Sciatic nerve (tissue), 2 donors: Measurements from ENCODE around the gene CACYBP. TPM values are rescaled to one million over a fixed set of nuclear protein-coding genes. Genes with fewer than 3 reads are reported as not detected.
A peak's percentile ranks its signal among the peaks of the same experiment; 100 is the strongest.
"Not testable (repeated sequence)": the region's sequence is repeated elsewhere in the genome, so short reads cannot be mapped to it uniquely, and the experiment has no call there.

Experiments
- ATAC-seq: fragments of 200-7000 bp; cut with Tn5 transposase; one replicate; pipeline ENCODE4 v1.9.1; 2020; ENCODE audit warnings: mild to moderate bottlenecking, moderate library complexity
- DNase-seq: peaks from one replicate; pipeline ENCODE4 v3.0.0-alpha.2; 2020; ENCODE audit warnings: low spot score
- intact Hi-C: fragments of 100-400 bp; cut with DNase I; formaldehyde crosslinking; loops from one replicate; pipeline ENCODE4 v1.14.2; 2022
- total RNA-seq: library from RNA; stranded (reverse); fragmentation: NEBNext Ultra II Directional; extraction: Animal tissue kit (Norgen Biotek cat#: 25700); gene quantifications from one replicate; pipeline ENCODE4 v1.2.1, GENCODE V29; 2021
- donor health status: DM: no; HTN: no; CAD: no.
- donor health status: DM: no; HTN: no; CAD: no.

The CACYBP gene
- total RNA-seq, 1 donor from 2014 or later: 82.2 TPM

GRCh38 chr1:174999216-174999935, 371 bp upstream of the CACYBP start:
- intact Hi-C loops: no loop called here
- DNase-seq: peak; percentile 98
- ATAC-seq: peak; percentile 96

GRCh38 chr1:175000697-175001187, 995 bp downstream of the CACYBP start:
- ATAC-seq: no peak
- no peak for DNase-seq
- intact Hi-C loops: no loop called here

- ATAC-seq (no peak), DNase-seq (no peak)
- intact Hi-C loops: no loop called here
Observed at GRCh38 chr1:175002910-175003517, 3.3 kb downstream of the CACYBP start.

- DNase-seq (no peak), ATAC-seq (no peak)
- intact Hi-C loops: no loop called here
Observed at GRCh38 chr1:175003521-175003920, 3.8 kb downstream of the CACYBP start.

GRCh38 chr1:175005085-175005783, 5.5 kb downstream of the CACYBP start:
- ATAC-seq: no peak
- DNase-seq: no peak
- intact Hi-C loops: no loop called here

GRCh38 chr1:175009532-175009931, 9.8 kb downstream of the CACYBP start:
- ATAC-seq (no peak), DNase-seq (no peak)
- intact Hi-C loops: no loop called here

GRCh38 chr1:175013445-175013844, 13.7 kb downstream of the CACYBP start:
- DNase-seq: no peak
- no peak for ATAC-seq
- intact Hi-C loops: no loop called here

GRCh38 chr1:175015243-175015642, 15.5 kb downstream of the CACYBP start:
- intact Hi-C loops: no loop called here
- ATAC-seq: no peak
- no peak for DNase-seq

GRCh38 chr1:175019524-175019923, 19.8 kb downstream of the CACYBP start:
- ATAC-seq: no peak
- DNase-seq: no peak
- intact Hi-C loops: no loop called here

- ATAC-seq (peak; percentile 100), DNase-seq (peak; percentile 99)
- intact Hi-C loops: no loop called here
Observed at GRCh38 chr1:175023043-175023921, 23.5 kb downstream of the CACYBP start, which contains the start of gene MRPS14. MRPS14 (minus strand) TSS chr1:175023425; CDS start chr1:175023408, 17 bp downstream.

GRCh38 chr1:175023922-175024242, 24.1 kb downstream of the CACYBP start:
- DNase-seq, intact Hi-C loops, ATAC-seq: not testable (repeated sequence)

- ATAC-seq (no peak), DNase-seq (no peak)
- intact Hi-C loops: no loop called here
Observed at GRCh38 chr1:175024773-175025172, 25.0 kb downstream of the CACYBP start.

GRCh38 chr1:175033953-175034352, 34.2 kb downstream of the CACYBP start:
- intact Hi-C loops: loop anchor here (5.0 kb wide), 1 partner anchor 93 kb away; no protein-coding TSS in a partner anchor
- no peak for DNase-seq

GRCh38 chr1:175034775-175035174, 35.0 kb downstream of the CACYBP start:
- intact Hi-C loops: loop anchor here (5.0 kb wide), 1 partner anchor 93 kb away; no protein-coding TSS in a partner anchor
- ATAC-seq (no peak), DNase-seq (no peak)

More at GRCh38 chr1:175033953-175034352, 34.2 kb downstream of the CACYBP start:
- no peak for ATAC-seq

GRCh38 chr1:175035865-175036264, 36.1 kb downstream of the CACYBP start:
- DNase-seq (no peak), ATAC-seq (no peak)
- intact Hi-C loops: no loop called here

GRCh38 chr1:175036476-175036875, 36.7 kb downstream of the CACYBP start:
- intact Hi-C loops: no loop called here
- DNase-seq (no peak), ATAC-seq (no peak)

GRCh38 chr1:175037416-175037815, 37.7 kb downstream of the CACYBP start:
- intact Hi-C loops: no loop called here
- DNase-seq (no peak), ATAC-seq (no peak)

- ATAC-seq (no peak), DNase-seq (no peak)
- intact Hi-C loops: no loop called here
Observed at GRCh38 chr1:175040324-175040879, 40.7 kb downstream of the CACYBP start.

- ATAC-seq (no peak), DNase-seq (no peak)
- intact Hi-C loops: no loop called here
Observed at GRCh38 chr1:175042650-175043049, 42.9 kb downstream of the CACYBP start.
